SK-N-SH (cell line): ENCODE data around the gene IDI2. TPM values are rescaled to one million over a fixed set of nuclear protein-coding genes. Genes with fewer than 3 reads are reported as not detected.

Experiments used
- CTCF ChIA-PET: fragments of 300-600, 350-600 bp; formaldehyde crosslinking; extraction: SDS; loops from one replicate; lab custom pipeline; 2021; lab: Yijun Ruan, JAX
- POLR2A ChIA-PET: fragments of 350-600 bp; sonication (Branson Sonifier 250); formaldehyde crosslinking; extraction: SDS; loops from one replicate; lab custom pipeline; 2020; ENCODE audit warnings: antibody characterized with exemption, inconsistent platforms; lab: Yijun Ruan, JAX
- DNase-seq: peaks from one replicate; pipeline ENCODE4 v3.0.0; 2012
- H2AFZ ChIP-seq: fragments of 200-600 bp; sonication (generic); 2 replicates; pipeline ENCODE4 v1.8.1; 2016; ENCODE audit warnings: antibody characterized with exemption, mild to moderate bottlenecking, low read depth
- H3F3A ChIP-seq: fragments of 200-600 bp; sonication (generic); replicated peaks from 2 replicates; pipeline ENCODE3; 2016; ENCODE audit warnings: antibody characterized with exemption, mild to moderate bottlenecking; ENCODE audit not compliant: insufficient read depth
- H3K27ac ChIP-seq, 2 experiments: fragments of 200-500 bp in 1 of 2; fragments of 200-600 bp in 1 of 2; sonication (Bioruptor generic) in 1 of 2; sonication (generic), shearing (Covaris generic) in 1 of 2; 2 replicates each; pipeline versions ENCODE4 v1.5.1 to v1.6.1; 2014 to 2016; ENCODE audit warnings: low read depth in 2 of 2, inconsistent platforms in 1 of 2, low read length in 1 of 2, mild to moderate bottlenecking in 1 of 2, mixed read lengths in 1 of 2
- H3K27me3 ChIP-seq: fragments of 200-600 bp; sonication (generic), shearing (Covaris generic); 2 replicates; pipeline ENCODE4 v1.6.1; 2016; ENCODE audit warnings: mixed run types; ENCODE audit not compliant: insufficient read depth
- H3K36me3 ChIP-seq, 2 experiments: fragments of 200-500 bp in 1 of 2; fragments of 200-600 bp in 1 of 2; sonication (Bioruptor generic) in 1 of 2; sonication (generic) in 1 of 2; replicated peaks in 1 of 2; 2 replicates each; pipeline versions ENCODE3 to v1.5.1; 2014 to 2016; ENCODE audit warnings: low read length in 1 of 2, mild to moderate bottlenecking in 1 of 2; ENCODE audit not compliant: insufficient read depth in 2 of 2, control insufficient read depth in 1 of 2
- H3K4me1 ChIP-seq, 2 experiments: fragments of 200-500 bp in 1 of 2; fragments of 200-600 bp in 1 of 2; sonication (Bioruptor generic) in 1 of 2; sonication (generic), shearing (Covaris generic) in 1 of 2; 2 replicates each; pipeline versions ENCODE4 v1.5.1 to v1.6.1; 2014 to 2016; ENCODE audit warnings: low read depth in 1 of 2, low read length in 1 of 2, mixed run types in 1 of 2; ENCODE audit not compliant: insufficient read depth in 2 of 2, control insufficient read depth in 1 of 2
- H3K4me2 ChIP-seq: fragments of 200-600 bp; sonication (generic), shearing (Covaris generic); 2 replicates; pipeline ENCODE4 v1.6.1; 2017; ENCODE audit warnings: mixed run types
- H3K4me3 ChIP-seq, 2 experiments: fragments of 200-500 bp in 1 of 2; fragments of 200-600 bp in 1 of 2; sonication (Bioruptor generic) in 1 of 2; sonication (generic), shearing (Covaris generic) in 1 of 2; 2 replicates each; pipeline versions ENCODE4 v1.5.1 to v1.8.1; 2014 to 2016; ENCODE audit warnings: low read depth in 2 of 2, inconsistent platforms in 1 of 2, low read length in 1 of 2, mild to moderate bottlenecking in 1 of 2, mixed read lengths in 1 of 2, moderate library complexity in 1 of 2
- H3K79me2 ChIP-seq: fragments of 200-600 bp; sonication (generic); 2 replicates; pipeline ENCODE4 v1.8.1; 2017; ENCODE audit warnings: mild to moderate bottlenecking; ENCODE audit not compliant: insufficient read depth
- H3K9ac ChIP-seq: fragments of 200-600 bp; sonication (generic); 2 replicates; pipeline ENCODE4 v1.6.1; 2017; ENCODE audit warnings: mixed run types
- H3K9me2 ChIP-seq: fragments of 200-600 bp; sonication (generic); 2 replicates; pipeline ENCODE4 v1.6.1; 2017; ENCODE audit warnings: mixed run types
- H3K9me3 ChIP-seq: fragments of 200-600 bp; sonication (generic); 2 replicates; pipeline ENCODE4 v1.6.1; 2017; ENCODE audit warnings: mixed run types, mild to moderate bottlenecking, moderate library complexity
- H4K20me1 ChIP-seq: fragments of 200-600 bp; sonication (generic); 2 replicates; pipeline ENCODE4 v1.6.1; 2017; ENCODE audit warnings: mild to moderate bottlenecking, mixed run types; ENCODE audit not compliant: insufficient read depth
- EZH2phosphoT487 ChIP-seq: fragments of 200-600 bp; sonication (generic); IDR thresholded peaks from 2 replicates; pipeline ENCODE4 v1.6.1; 2017; ENCODE audit warnings: low read depth, mixed run types, mild to moderate bottlenecking, antibody characterized with exemption, moderate library complexity, borderline replicate concordance
- FOSL2 ChIP-seq: IDR thresholded peaks from 2 replicates; pipeline ENCODE4 v1.4.0; 2012; ENCODE audit warnings: low read depth, mild to moderate bottlenecking, moderate library complexity, borderline replicate concordance
- FOXM1 ChIP-seq: IDR thresholded peaks from 2 replicates; pipeline ENCODE4 v1.4.0; 2012; ENCODE audit warnings: low read depth, mild to moderate bottlenecking
- MXI1 ChIP-seq: IDR thresholded peaks from 2 replicates; pipeline ENCODE4 v1.6.1; 2012; ENCODE audit warnings: mild to moderate bottlenecking, low read depth, low read length, improper control_type of control experiment
- NFIC ChIP-seq: IDR thresholded peaks from 2 replicates; pipeline ENCODE4 v1.4.0; 2012; ENCODE audit warnings: borderline replicate concordance
- POLR2AphosphoS5 ChIP-seq: IDR thresholded peaks from 2 replicates; pipeline ENCODE4 v1.6.1; 2012; ENCODE audit warnings: low read depth, low read length
- RAD21 ChIP-seq: IDR thresholded peaks from 2 replicates; pipeline ENCODE4 v1.6.1; 2012; ENCODE audit warnings: mild to moderate bottlenecking, low read length
- RXRA ChIP-seq: IDR thresholded peaks from 2 replicates; pipeline ENCODE4 v1.4.0; 2012; ENCODE audit warnings: low read depth, mild to moderate bottlenecking, borderline replicate concordance
- TAF1 ChIP-seq: IDR thresholded peaks from 2 replicates; pipeline ENCODE4 v1.6.1; 2012; ENCODE audit warnings: low read depth, mild to moderate bottlenecking, low read length, moderate library complexity, borderline replicate concordance
- TCF12 ChIP-seq: IDR thresholded peaks from 2 replicates; pipeline ENCODE4 v1.4.0; 2012
- YY1 ChIP-seq: IDR thresholded peaks from 2 replicates; pipeline ENCODE4 v1.4.0; 2012; ENCODE audit warnings: low read depth, mild to moderate bottlenecking
- WGBS: methylation state at CpG from one replicate; pipeline ENCODE4 v1.1.6; 2017; ENCODE audit warnings: low lambda C conversion rate; 5-methylcytosine and 5-hydroxymethylcytosine counted together
- polyA plus RNA-seq, 3 experiments: library from polyadenylated mRNA; depleted of rRNA; stranded (reverse); fragments of >200 nt; gene quantifications; 2 replicates each; pipeline ENCODE4 v1.2.3, GENCODE V29; 2012
- TF ChIP-seq, protein P1 (sequence below): IDR thresholded peaks from 2 replicates; pipeline ENCODE4 v1.6.1; 2012; ENCODE audit warnings: mild to moderate bottlenecking, low read depth, low read length, moderate library complexity
- TF ChIP-seq, protein P2 (sequence below): IDR thresholded peaks from 2 replicates; pipeline ENCODE4 v1.4.0; 2012; ENCODE audit warnings: low read depth, borderline replicate concordance
- TF ChIP-seq, protein P3 (sequence below): fragments of 150-350 bp; IDR thresholded peaks from 2 replicates; pipeline ENCODE4 v1.6.1; 2017; ENCODE audit warnings: antibody characterized with exemption, low read length, low read depth, borderline replicate concordance

The IDI2 gene
- polyA plus RNA-seq, 1 of the 3 experiments (the other 2 are of a cell fraction): not detected

DNA sequence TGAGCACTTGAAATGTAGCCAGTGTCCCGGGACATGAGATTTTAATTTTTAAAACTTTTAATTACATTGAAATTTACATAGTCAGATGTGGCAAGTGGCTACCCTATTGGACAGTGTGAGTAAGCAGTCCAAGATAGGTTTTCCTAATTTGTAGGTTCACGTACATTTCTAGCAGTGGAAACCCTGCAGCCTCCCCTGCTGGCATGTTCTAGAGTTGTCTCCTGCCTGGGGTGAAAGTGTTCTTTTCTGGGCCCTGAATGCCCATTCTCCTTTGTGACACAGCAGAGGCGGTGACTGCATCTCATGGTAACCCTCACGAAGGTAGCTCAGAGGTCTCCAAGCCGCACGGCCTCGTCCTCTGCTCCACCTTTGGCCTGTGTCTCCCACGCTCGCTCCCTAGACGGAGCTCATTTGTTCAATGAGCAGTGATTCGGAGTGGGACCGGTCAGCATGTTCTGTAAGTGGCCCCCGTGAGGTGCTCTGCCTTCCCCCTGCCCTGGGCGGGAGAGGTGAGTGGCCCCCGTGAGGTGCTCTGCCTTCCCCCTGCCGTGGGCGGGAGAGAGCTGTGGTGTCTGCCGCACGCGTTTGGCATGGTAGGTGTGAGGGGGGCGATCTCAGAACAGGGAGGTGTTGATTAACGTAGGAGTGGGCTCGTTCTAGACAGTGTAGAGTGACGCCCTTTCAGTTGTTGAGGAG lies 48.5 kb upstream of the IDI2 start:
- CTCF ChIA-PET: no interaction called here
- Histone ChIP-seq H3K4me2 (no peak overlapping the region), H3K9me3 (no peaks in the 10 kb centered on the region), H3K9me2 (no peaks in the 10 kb centered on the region), H3K4me3 (no peak overlapping the region), H3K9ac (no peak overlapping the region), H3F3A (peaks cover 4% of the 10 kb centered on the region), H3K4me1 (no peaks in the 10 kb centered on the region), H3K27me3 (no peaks in the 10 kb centered on the region), H3K36me3 (peaks cover 24 to 31% of the 10 kb centered on the region in 2 experiments), H3K79me2 (peaks cover 39% of the 10 kb centered on the region), H4K20me1 (no peaks in the 10 kb centered on the region; the same call in 1 of the 2 replicates), H3K27ac (no peak overlapping the region), H2AFZ (no peak overlapping the region)
- no peak for TF ChIP-seq MXI1
- TF ChIP-seq, protein P1, sequence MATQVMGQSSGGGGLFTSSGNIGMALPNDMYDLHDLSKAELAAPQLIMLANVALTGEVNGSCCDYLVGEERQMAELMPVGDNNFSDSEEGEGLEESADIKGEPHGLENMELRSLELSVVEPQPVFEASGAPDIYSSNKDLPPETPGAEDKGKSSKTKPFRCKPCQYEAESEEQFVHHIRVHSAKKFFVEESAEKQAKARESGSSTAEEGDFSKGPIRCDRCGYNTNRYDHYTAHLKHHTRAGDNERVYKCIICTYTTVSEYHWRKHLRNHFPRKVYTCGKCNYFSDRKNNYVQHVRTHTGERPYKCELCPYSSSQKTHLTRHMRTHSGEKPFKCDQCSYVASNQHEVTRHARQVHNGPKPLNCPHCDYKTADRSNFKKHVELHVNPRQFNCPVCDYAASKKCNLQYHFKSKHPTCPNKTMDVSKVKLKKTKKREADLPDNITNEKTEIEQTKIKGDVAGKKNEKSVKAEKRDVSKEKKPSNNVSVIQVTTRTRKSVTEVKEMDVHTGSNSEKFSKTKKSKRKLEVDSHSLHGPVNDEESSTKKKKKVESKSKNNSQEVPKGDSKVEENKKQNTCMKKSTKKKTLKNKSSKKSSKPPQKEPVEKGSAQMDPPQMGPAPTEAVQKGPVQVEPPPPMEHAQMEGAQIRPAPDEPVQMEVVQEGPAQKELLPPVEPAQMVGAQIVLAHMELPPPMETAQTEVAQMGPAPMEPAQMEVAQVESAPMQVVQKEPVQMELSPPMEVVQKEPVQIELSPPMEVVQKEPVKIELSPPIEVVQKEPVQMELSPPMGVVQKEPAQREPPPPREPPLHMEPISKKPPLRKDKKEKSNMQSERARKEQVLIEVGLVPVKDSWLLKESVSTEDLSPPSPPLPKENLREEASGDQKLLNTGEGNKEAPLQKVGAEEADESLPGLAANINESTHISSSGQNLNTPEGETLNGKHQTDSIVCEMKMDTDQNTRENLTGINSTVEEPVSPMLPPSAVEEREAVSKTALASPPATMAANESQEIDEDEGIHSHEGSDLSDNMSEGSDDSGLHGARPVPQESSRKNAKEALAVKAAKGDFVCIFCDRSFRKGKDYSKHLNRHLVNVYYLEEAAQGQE: no peak
- no peak for TF ChIP-seq TCF12
- no peak for TF ChIP-seq FOSL2
- no peak for TF ChIP-seq YY1
- TF ChIP-seq NFIC: no peak
- TF ChIP-seq, protein P2, sequence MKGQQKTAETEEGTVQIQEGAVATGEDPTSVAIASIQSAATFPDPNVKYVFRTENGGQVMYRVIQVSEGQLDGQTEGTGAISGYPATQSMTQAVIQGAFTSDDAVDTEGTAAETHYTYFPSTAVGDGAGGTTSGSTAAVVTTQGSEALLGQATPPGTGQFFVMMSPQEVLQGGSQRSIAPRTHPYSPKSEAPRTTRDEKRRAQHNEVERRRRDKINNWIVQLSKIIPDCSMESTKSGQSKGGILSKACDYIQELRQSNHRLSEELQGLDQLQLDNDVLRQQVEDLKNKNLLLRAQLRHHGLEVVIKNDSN: no peak
- TF ChIP-seq, protein P3, sequence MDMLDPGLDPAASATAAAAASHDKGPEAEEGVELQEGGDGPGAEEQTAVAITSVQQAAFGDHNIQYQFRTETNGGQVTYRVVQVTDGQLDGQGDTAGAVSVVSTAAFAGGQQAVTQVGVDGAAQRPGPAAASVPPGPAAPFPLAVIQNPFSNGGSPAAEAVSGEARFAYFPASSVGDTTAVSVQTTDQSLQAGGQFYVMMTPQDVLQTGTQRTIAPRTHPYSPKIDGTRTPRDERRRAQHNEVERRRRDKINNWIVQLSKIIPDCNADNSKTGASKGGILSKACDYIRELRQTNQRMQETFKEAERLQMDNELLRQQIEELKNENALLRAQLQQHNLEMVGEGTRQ: no peak
- no peak for TF ChIP-seq TAF1
- TF ChIP-seq POLR2AphosphoS5: no peak
- no peak for TF ChIP-seq EZH2phosphoT487
- TF ChIP-seq FOXM1: no peak
- TF ChIP-seq RAD21: no peak
- no peak for TF ChIP-seq RXRA
- POLR2A ChIA-PET: no interaction called here
- DNase-seq: no peak
- 98% methylated on average over 24 of the region's 24 CpGs for WGBS
